HCT116 (cell line): ENCODE data around the gene SKA1.

Experiments
- CBX3 ChIP-seq: IDR thresholded peaks from 2 replicates; pipeline ENCODE4 v1.6.1; 2012; ENCODE audit warnings: low read depth
- EZH2 ChIP-seq: fragments of 200-600 bp; sonication (generic); IDR thresholded peaks from 2 replicates; pipeline ENCODE4 v1.6.1; 2017; ENCODE audit warnings: antibody characterized with exemption, mixed run types
- EZH2phosphoT487 ChIP-seq: fragments of 200-600 bp; IDR thresholded peaks from 2 replicates; pipeline ENCODE4 v1.6.1; 2018; ENCODE audit warnings: antibody characterized with exemption, borderline replicate concordance
- POLR2A ChIP-seq: IDR thresholded peaks from 2 replicates; pipeline ENCODE4 v1.7.0; 2011; ENCODE audit warnings: borderline replicate concordance; ENCODE audit not compliant: insufficient read depth, insufficient read length; ENCODE audit errors: extremely low read depth
- POLR2AphosphoS5 ChIP-seq: IDR thresholded peaks from 2 replicates; pipeline ENCODE4 v1.6.1; 2011; ENCODE audit warnings: mild to moderate bottlenecking, low read depth, low read length, moderate library complexity
- SP1 ChIP-seq: IDR thresholded peaks from 2 replicates; pipeline ENCODE4 v1.6.1; 2012; ENCODE audit warnings: low read depth
- SRF ChIP-seq: IDR thresholded peaks from 2 replicates; pipeline ENCODE4 v1.6.1; 2012; ENCODE audit warnings: low read depth
- TCF7L2 ChIP-seq: IDR thresholded peaks from 2 replicates; pipeline ENCODE4 v1.7.0; 2011; ENCODE audit warnings: borderline replicate concordance, inconsistent platforms; ENCODE audit not compliant: insufficient read depth, insufficient read length; ENCODE audit errors: extremely low read depth
- ZFX ChIP-seq: fragments of 450-650 bp; IDR thresholded peaks from 2 replicates; pipeline ENCODE4 v1.6.1; 2017
- TF ChIP-seq, protein P1 (sequence below), 3 experiments: fragments of 200-600 bp in 1 of 3; sonication (generic) in 1 of 3; IDR thresholded peaks in 2 of 3; conservative IDR thresholded peaks in 1 of 3; 2 replicates each; pipeline ENCODE4 v1.5.1; 2012 to 2017; ENCODE audit warnings: low read depth in 2 of 3, low read length in 2 of 3, antibody characterized with exemption in 1 of 3, borderline replicate concordance in 1 of 3, control low read depth in 1 of 3, mild to moderate bottlenecking in 1 of 3, mixed read lengths in 1 of 3, mixed run types in 1 of 3, moderate library complexity in 1 of 3; ENCODE audit not compliant: insufficient read depth in 1 of 3

DNA sequence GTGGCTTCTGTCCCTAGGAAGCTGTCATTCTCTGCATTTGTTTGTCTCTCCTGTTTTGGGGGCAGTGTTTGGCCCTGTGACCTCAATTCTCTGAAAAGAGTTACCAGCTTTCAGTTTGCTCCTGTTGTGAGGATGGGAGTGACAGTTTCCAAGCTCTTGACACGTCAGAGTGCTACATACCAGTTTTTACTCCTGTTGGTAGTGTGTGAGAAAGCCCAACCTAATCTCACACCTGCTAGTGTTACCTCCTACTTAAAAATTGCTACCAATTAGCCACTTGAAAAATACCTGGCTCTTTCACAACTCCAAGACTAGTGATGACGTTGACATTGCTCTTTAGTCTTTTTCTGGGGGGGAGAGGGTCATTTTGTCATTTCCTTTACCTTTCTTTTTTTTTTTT is 14.1 kb downstream of the SKA1 start:
- TF ChIP-seq EZH2phosphoT487, result no peak
- TF ChIP-seq, protein P1, sequence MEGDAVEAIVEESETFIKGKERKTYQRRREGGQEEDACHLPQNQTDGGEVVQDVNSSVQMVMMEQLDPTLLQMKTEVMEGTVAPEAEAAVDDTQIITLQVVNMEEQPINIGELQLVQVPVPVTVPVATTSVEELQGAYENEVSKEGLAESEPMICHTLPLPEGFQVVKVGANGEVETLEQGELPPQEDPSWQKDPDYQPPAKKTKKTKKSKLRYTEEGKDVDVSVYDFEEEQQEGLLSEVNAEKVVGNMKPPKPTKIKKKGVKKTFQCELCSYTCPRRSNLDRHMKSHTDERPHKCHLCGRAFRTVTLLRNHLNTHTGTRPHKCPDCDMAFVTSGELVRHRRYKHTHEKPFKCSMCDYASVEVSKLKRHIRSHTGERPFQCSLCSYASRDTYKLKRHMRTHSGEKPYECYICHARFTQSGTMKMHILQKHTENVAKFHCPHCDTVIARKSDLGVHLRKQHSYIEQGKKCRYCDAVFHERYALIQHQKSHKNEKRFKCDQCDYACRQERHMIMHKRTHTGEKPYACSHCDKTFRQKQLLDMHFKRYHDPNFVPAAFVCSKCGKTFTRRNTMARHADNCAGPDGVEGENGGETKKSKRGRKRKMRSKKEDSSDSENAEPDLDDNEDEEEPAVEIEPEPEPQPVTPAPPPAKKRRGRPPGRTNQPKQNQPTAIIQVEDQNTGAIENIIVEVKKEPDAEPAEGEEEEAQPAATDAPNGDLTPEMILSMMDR (IDR thresholded peaks at IDR 0.05 in 2 of 3, conservative IDR thresholded peaks at IDR 0.05 in 1 of 3; ENCODE audit: borderline replicate concordance in 1 of 3, insufficient read depth in 1 of 3, low read depth in 2 of 3, low read length in 2 of 3), result no peak
- no peak for TF ChIP-seq POLR2A
- no peak for TF ChIP-seq SP1
- no peak for TF ChIP-seq POLR2AphosphoS5
- TF ChIP-seq ZFX, result no peak
- no peak for TF ChIP-seq TCF7L2
- no peak for TF ChIP-seq SRF
- no peak for TF ChIP-seq EZH2
- no peak for TF ChIP-seq CBX3
